IMR-90 (cell line): ENCODE results near the gene LY9. TPM values are rescaled to one million over a fixed set of nuclear protein-coding genes. Genes with fewer than 3 reads are reported as not detected.
A peak's percentile ranks its signal among the peaks of the same experiment; 100 is the strongest.

Source experiments
- ATAC-seq: fragments of 200-7000 bp; cut with Tn5 transposase; 2 replicates; pipeline ENCODE4 v1.9.1; 2020; ENCODE audit warnings: low read depth, mild to moderate bottlenecking, moderate library complexity
- BruUV-seq: library from RNA; stranded (reverse); fragments of 400-500 nt; replicated peaks from 2 replicates; lab custom pipeline; 2021; lab: Mats Ljungman, UMichigan
- CTCF ChIA-PET: fragments of 300-600 bp; formaldehyde crosslinking; extraction: SDS; loops from one replicate; lab custom pipeline; 2021; ENCODE audit warnings: antibody characterized with exemption; lab: Yijun Ruan, JAX
- POLR2A ChIA-PET: fragments of 300-600 bp; sonication (Branson Sonifier 250); formaldehyde crosslinking; loops from one replicate; lab custom pipeline; 2022; ENCODE audit warnings: antibody characterized with exemption; ENCODE audit not compliant: unreplicated experiment; lab: Charles Lee
- DNase-seq: peaks from one replicate; pipeline ENCODE4 v3.0.0; 2013
- H2AFZ ChIP-seq: replicated peaks from 2 replicates; pipeline ENCODE3; 2013; ENCODE audit warnings: low read length, mild to moderate bottlenecking; ENCODE audit not compliant: poor library complexity
- H2AK5ac ChIP-seq: 2 replicates; pipeline ENCODE4 v1.6.1; 2013; ENCODE audit warnings: low read depth, low read length, inconsistent platforms
- H2AK9ac ChIP-seq: replicated peaks from 2 replicates; pipeline ENCODE3; 2013; ENCODE audit warnings: mild to moderate bottlenecking, low read depth, low read length, moderate library complexity; ENCODE audit not compliant: poor library complexity
- H2BK120ac ChIP-seq: 2 replicates; pipeline ENCODE4 v1.6.1; 2013; ENCODE audit warnings: low read depth, low read length, inconsistent platforms
- H2BK15ac ChIP-seq: 3 replicates; pipeline ENCODE4 v1.6.1; 2013; ENCODE audit warnings: low read depth, low read length, inconsistent platforms
- H2BK20ac ChIP-seq: 2 replicates; pipeline ENCODE4 v1.6.1; 2013; ENCODE audit warnings: low read depth, mild to moderate bottlenecking, inconsistent platforms, low read length, moderate library complexity
- H2BK5ac ChIP-seq: 2 replicates; pipeline ENCODE4 v1.6.1; 2013; ENCODE audit warnings: mild to moderate bottlenecking, low read depth, low read length, inconsistent platforms; ENCODE audit not compliant: poor library complexity, severe bottlenecking
- H3K14ac ChIP-seq: replicated peaks from 2 replicates; pipeline ENCODE4 v1.6.1; 2013; ENCODE audit warnings: low read depth, low read length, inconsistent platforms
- H3K18ac ChIP-seq: 2 replicates; pipeline ENCODE4 v1.6.1; 2013; ENCODE audit warnings: low read depth, low read length, control low read depth
- H3K23ac ChIP-seq: 2 replicates; pipeline ENCODE4 v1.6.1; 2013; ENCODE audit warnings: low read depth, low read length, inconsistent platforms
- H3K27ac ChIP-seq: 2 replicates; pipeline ENCODE4 v1.5.1; 2013; ENCODE audit warnings: mild to moderate bottlenecking, control low read depth, low read length; ENCODE audit not compliant: insufficient read depth
- H3K27me3 ChIP-seq: 2 replicates; pipeline ENCODE4 v1.6.1; 2013; ENCODE audit warnings: low read length; ENCODE audit not compliant: control insufficient read depth, insufficient read depth
- H3K36me3 ChIP-seq: 2 replicates; pipeline ENCODE4 v1.6.1; 2013; ENCODE audit warnings: low read length, mixed read lengths; ENCODE audit not compliant: control insufficient read depth, insufficient read depth
- H3K4ac ChIP-seq: 2 replicates; pipeline ENCODE4 v1.6.1; 2013; ENCODE audit warnings: low read depth, low read length, inconsistent platforms
- H3K4me1 ChIP-seq: 2 replicates; pipeline ENCODE4 v1.6.1; 2013; ENCODE audit warnings: low read length, mixed read lengths; ENCODE audit not compliant: control insufficient read depth, insufficient read depth
- H3K4me2 ChIP-seq: 2 replicates; pipeline ENCODE4 v1.6.1; 2013; ENCODE audit warnings: low read depth, mild to moderate bottlenecking, control low read depth, low read length, moderate library complexity
- H3K4me3 ChIP-seq: 2 replicates; pipeline ENCODE4 v1.5.1; 2013; ENCODE audit warnings: low read depth, mild to moderate bottlenecking, control low read depth, low read length, moderate library complexity; ENCODE audit not compliant: insufficient read depth
- H3K56ac ChIP-seq: 2 replicates; pipeline ENCODE4 v1.6.1; 2013; ENCODE audit warnings: low read length, inconsistent platforms; ENCODE audit not compliant: insufficient read depth; ENCODE audit errors: extremely low read depth
- H3K79me1 ChIP-seq, 2 experiments: 2 replicates each; pipeline ENCODE4 v1.6.1; 2013; ENCODE audit warnings: low read length in 2 of 2, inconsistent platforms in 1 of 2, low read depth in 1 of 2
- H3K9ac ChIP-seq: 2 replicates; pipeline ENCODE4 v1.6.1; 2013; ENCODE audit warnings: low read depth, low read length, control low read depth
- H3K9me1 ChIP-seq: 2 replicates; pipeline ENCODE4 v1.6.1; 2013; ENCODE audit warnings: low read length, inconsistent platforms; ENCODE audit not compliant: insufficient read depth
- H3K9me3 ChIP-seq: 2 replicates; pipeline ENCODE4 v1.6.1; 2013; ENCODE audit warnings: low read length; ENCODE audit not compliant: control insufficient read depth, insufficient read depth
- H4K20me1 ChIP-seq: 2 replicates; pipeline ENCODE4 v1.6.1; 2013; ENCODE audit warnings: low read length, inconsistent platforms; ENCODE audit not compliant: insufficient read depth
- H4K5ac ChIP-seq: 2 replicates; pipeline ENCODE4 v1.6.1; 2013; ENCODE audit warnings: mild to moderate bottlenecking, low read depth, low read length, control low read depth
- H4K8ac ChIP-seq, 2 experiments: 2 replicates each; pipeline ENCODE4 v1.6.1; 2013; ENCODE audit warnings: low read depth in 2 of 2, low read length in 2 of 2, control low read depth in 1 of 2, inconsistent platforms in 1 of 2
- H4K91ac ChIP-seq: 2 replicates; pipeline ENCODE4 v1.6.1; 2013; ENCODE audit warnings: low read depth, low read length, inconsistent platforms; ENCODE audit not compliant: insufficient read depth
- MAFK ChIP-seq: IDR thresholded peaks from 2 replicates; pipeline ENCODE4 v1.6.1; 2012; ENCODE audit warnings: low read depth, low read length, improper control_type of control experiment
- RAD21 ChIP-seq: IDR thresholded peaks from 2 replicates; pipeline ENCODE4 v1.6.1; 2012; ENCODE audit warnings: low read length, improper control_type of control experiment
- WGBS, 2 experiments: methylation state at CpG; one replicate each; pipeline versions ENCODE4 v1.1.5 to v1.1.7; 2013; ENCODE audit warnings: missing lambda C conversion rate in 2 of 2; ENCODE audit not compliant: insufficient read length in 1 of 2; ENCODE audit errors: extremely low coverage in 2 of 2; 5-methylcytosine and 5-hydroxymethylcytosine counted together
- dilution Hi-C: fragments of 300-500 bp; cut with HindIII; formaldehyde crosslinking; loops from one replicate; pipeline ENCODE4 v1.14.3; 2018; ENCODE audit warnings: low sequenced_read_pairs; ENCODE audit not compliant: unreplicated experiment
- in situ Hi-C: fragments of 300-500 bp; cut with MboI; formaldehyde crosslinking; loops from 3 replicates; pipeline ENCODE4 v1.14.3; 2019; ENCODE audit warnings: low sequenced_read_pairs, inconsistent platforms, mixed read lengths
- intact Hi-C: fragments of 100-400 bp; cut with micrococcal nuclease; formaldehyde crosslinking; loops from 2 replicates; pipeline ENCODE4 v1.10.0; 2022
- polyA plus RNA-seq, 3 experiments: library from polyadenylated mRNA; depleted of rRNA; stranded (reverse); fragments of >200 nt; gene quantifications; 2 replicates each; pipeline ENCODE4 v1.2.3, GENCODE V29; 2012; ENCODE audit warnings: low replicate concordance in 1 of 3
- total RNA-seq: library from RNA; depleted of rRNA; stranded (reverse); fragments of >200 nt; gene quantifications from 2 replicates; pipeline ENCODE4 v1.2.3, GENCODE V29; 2012

Gene LY9
- total and polyA plus RNA-seq, 2 of the 4 experiments (the other 2 are of a cell fraction) = not detected

DNA sequence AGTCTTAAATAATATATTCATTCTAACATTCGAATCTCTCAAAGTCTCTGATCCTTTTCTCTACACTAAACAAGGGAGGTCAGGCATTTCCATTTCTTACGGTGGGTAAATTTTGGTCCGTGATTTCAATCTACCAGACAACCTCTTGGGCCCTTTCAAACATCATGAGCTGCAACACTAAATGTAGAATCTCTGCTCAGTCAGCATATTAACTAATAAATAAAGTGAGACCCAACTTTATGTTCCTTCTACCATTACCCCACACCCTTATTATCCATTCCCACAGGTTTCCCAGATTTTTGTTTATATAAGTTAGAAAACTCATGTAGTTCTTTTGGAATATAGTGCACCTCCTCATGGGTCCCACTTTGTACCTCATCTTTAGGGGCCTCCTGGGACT is 32.0 kb upstream of the LY9 start:
- in situ Hi-C loops = no loop called here
- Histone ChIP-seq H3K14ac (no peak overlapping the region), H3K18ac (no peak overlapping the region), H3K27ac (no peak overlapping the region), H4K8ac (no peak overlapping the region), H3K4me1 (no peaks in the 10 kb centered on the region), H4K5ac (no peak overlapping the region), H2BK20ac (no peak overlapping the region), H2AK9ac (no peak overlapping the region), H3K36me3 (no peaks in the 10 kb centered on the region), H2AFZ (no peak overlapping the region), H2BK5ac (no peak overlapping the region), H3K9me1 (no peaks in the 10 kb centered on the region), H3K9ac (no peak overlapping the region), H2BK15ac (no peak overlapping the region), H3K56ac (no peak overlapping the region), H3K4me3 (no peak overlapping the region), H3K4me2 (no peak overlapping the region), H2AK5ac (no peak overlapping the region), H3K27me3 (no peaks in the 10 kb centered on the region), H3K23ac (no peak overlapping the region), H3K79me1 (no peaks in the 10 kb centered on the region), H3K4ac (no peak overlapping the region), H3K9me3 (no peaks in the 10 kb centered on the region), H2BK120ac (no peak overlapping the region), H4K20me1 (no peaks in the 10 kb centered on the region), H4K91ac (no peak overlapping the region)
- BruUV-seq = no TSS peak
- DNase-seq = no peak
- dilution Hi-C loops = no loop called here
- no CpG with 5 or more reads among the region's 3 CpGs for WGBS, 2 experiments
- CTCF ChIA-PET = no interaction called here
- no peak for ATAC-seq
- POLR2A ChIA-PET = no interaction called here
- intact Hi-C loops = no loop called here
- TF ChIP-seq MAFK (0 out of 2 replicates have a peak, but pooled peaks have one; percentile 7), RAD21 (no peak)
